WERI-Rb-1 (cell line): ENCODE results near the gene KRTAP19-1.

Experiments
- DNase-seq: peaks from one replicate; pipeline ENCODE4 v3.0.0-alpha.2; 2020
- H3K27ac ChIP-seq: fragments of 250-450 bp; sonication (Bioruptor Pico); 2 replicates; pipeline ENCODE4 v1.5.1; 2020; ENCODE audit warnings: mild to moderate bottlenecking, moderate library complexity
- H3K27me3 ChIP-seq: fragments of 250-450 bp; sonication (Bioruptor Pico); 2 replicates; pipeline ENCODE4 v1.5.1; 2021; ENCODE audit warnings: mild to moderate bottlenecking, low read depth, moderate library complexity; ENCODE audit not compliant: insufficient read depth, severe bottlenecking
- H3K36me3 ChIP-seq: fragments of 250-450 bp; sonication (Bioruptor Pico); 2 replicates; pipeline ENCODE4 v1.5.1; 2020; ENCODE audit warnings: mild to moderate bottlenecking, moderate library complexity
- H3K4me3 ChIP-seq: 2 replicates; pipeline ENCODE4 v1.5.1; 2011; ENCODE audit warnings: low read depth, mild to moderate bottlenecking, control low read depth, low read length
- H3K9me3 ChIP-seq: fragments of 250-450 bp; sonication (Bioruptor Pico); 2 replicates; pipeline ENCODE4 v1.5.1; 2021; ENCODE audit warnings: mild to moderate bottlenecking, moderate library complexity; ENCODE audit not compliant: severe bottlenecking
- TF ChIP-seq, protein P1 (sequence below): IDR thresholded peaks from 2 replicates; pipeline ENCODE4 v1.5.1; 2011; ENCODE audit warnings: low read depth, mild to moderate bottlenecking, control low read depth, inconsistent platforms, low read length

The KRTAP19-1 gene

DNA sequence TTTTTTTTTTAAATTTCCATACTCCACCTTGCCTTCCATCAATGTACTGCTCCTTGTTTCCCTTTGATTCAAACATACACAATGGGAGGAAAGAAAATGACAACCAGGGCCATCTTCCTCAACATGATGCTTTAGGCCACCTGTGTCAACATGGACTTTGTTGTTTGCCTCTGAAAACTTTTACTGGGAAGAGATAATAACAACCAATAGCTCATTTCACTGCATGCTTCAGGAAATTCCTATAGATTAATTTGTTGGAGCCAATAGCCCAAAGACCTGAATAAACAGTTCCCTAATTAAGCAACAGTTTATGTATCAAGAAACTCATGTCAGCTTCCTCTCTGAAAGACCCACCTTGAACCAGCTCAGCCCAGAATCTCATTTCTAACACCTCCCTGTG is 36.9 kb downstream of the KRTAP19-1 start:
- no peak for DNase-seq
- TF ChIP-seq, protein P1, sequence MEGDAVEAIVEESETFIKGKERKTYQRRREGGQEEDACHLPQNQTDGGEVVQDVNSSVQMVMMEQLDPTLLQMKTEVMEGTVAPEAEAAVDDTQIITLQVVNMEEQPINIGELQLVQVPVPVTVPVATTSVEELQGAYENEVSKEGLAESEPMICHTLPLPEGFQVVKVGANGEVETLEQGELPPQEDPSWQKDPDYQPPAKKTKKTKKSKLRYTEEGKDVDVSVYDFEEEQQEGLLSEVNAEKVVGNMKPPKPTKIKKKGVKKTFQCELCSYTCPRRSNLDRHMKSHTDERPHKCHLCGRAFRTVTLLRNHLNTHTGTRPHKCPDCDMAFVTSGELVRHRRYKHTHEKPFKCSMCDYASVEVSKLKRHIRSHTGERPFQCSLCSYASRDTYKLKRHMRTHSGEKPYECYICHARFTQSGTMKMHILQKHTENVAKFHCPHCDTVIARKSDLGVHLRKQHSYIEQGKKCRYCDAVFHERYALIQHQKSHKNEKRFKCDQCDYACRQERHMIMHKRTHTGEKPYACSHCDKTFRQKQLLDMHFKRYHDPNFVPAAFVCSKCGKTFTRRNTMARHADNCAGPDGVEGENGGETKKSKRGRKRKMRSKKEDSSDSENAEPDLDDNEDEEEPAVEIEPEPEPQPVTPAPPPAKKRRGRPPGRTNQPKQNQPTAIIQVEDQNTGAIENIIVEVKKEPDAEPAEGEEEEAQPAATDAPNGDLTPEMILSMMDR, result no peak
- Histone ChIP-seq H3K27me3 (peaks cover 94% of the 10 kb centered on the region), H3K36me3 (no peaks in the 10 kb centered on the region), H3K9me3 (no peaks in the 10 kb centered on the region), H3K27ac (no peak overlapping the region), H3K4me3 (no peak overlapping the region)

DNA sequence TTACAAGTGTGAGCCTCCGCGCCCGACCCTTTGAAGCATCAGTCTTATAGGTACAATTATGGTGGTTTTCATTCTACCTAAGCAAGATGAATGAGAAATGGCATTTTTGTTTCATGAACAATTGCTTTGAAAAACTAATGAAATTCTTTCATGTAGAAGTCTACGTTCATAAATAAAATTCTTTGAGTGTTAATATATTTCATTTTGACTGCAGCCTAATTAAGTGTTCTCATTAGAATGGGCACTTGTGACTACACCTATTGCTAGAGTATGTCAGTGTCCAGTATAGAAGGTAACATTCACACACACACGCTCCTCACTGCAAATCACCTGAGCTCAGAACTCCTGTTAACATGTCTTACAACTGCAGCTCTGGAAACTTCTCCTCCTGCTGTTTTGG is 40.2 kb downstream of the KRTAP19-1 start, which contains the start of gene KRTAP15-1:
KRTAP15-1 (plus strand) TSS at position 301 of the 400 bp plus-strand sequence; CDS start at position 354, 53 bp downstream.
- Histone ChIP-seq H3K9me3 (no peaks in the 10 kb centered on the region), H3K27ac (no peak within 1 kb of the TSS), H3K4me3 (no peak within 1 kb of the TSS), H3K36me3 (no peaks in the 10 kb centered on the region), H3K27me3 (peaks cover 89% of the 10 kb centered on the region)
- TF ChIP-seq, protein P1, result no peak
- no peak for DNase-seq

DNA sequence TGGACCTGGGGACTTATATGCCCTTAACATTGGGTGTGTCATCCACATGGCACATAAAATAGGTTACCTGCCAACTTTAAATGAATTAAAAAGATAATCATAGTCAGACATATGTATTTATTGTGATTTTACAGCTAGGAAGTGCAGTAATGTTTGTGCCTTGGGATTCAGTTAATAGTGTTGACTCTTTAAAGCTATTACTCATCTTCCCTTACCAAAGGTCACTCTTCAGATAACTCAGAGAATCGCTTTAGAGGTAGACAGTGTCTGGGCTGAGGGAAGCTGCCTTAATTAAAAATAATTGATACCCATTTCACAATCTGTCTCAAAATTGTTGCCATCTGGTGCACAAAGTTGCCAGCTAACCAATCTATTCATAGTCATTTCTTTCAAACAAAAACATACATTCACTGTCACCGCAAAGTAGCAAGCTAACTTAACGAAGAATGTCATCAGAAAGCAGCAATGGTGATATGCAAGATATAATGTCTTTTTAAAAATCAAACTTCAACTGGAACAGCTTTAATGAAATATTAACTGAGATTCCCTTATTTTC is 43.1 kb downstream of the KRTAP19-1 start:
- Histone ChIP-seq H3K36me3 (no peaks in the 10 kb centered on the region), H3K27ac (no peak overlapping the region), H3K4me3 (no peak overlapping the region), H3K9me3 (no peaks in the 10 kb centered on the region), H3K27me3 (peaks cover 91% of the 10 kb centered on the region)
- TF ChIP-seq, protein P1, result no peak
- no peak for DNase-seq

DNA sequence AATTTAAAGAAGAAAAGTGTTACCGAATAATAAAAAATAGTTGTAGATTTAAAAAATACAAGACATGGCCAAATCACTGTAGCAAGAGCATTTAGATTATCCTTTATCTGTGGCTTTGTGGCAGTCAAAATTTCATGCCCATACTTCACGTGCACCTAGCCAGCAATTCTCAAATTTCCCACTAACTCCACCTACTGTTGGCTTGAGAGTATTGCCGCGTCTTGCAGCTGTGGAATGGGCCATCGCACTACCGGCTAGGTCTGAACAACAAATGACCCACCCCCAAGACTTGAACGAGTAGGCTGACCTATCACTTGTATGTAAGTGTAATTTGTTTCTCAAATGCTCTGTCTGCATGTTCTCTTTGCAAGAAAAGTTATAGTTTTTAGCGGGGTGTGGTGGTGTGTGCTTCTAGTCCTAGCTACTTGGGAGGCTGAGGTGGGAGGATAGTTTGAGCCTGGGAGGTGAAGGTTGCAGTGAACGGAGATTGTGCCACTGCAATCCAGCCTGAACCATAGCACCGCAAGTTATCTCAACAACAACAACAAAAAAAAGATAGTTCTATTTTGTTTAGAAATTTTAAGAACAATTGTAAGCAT is 46.0 kb downstream of the KRTAP19-1 start:
- no peaks in the 10 kb centered on the region for H3K9me3 ChIP-seq
- H3K27ac ChIP-seq, result no peak overlapping the region
- peak; percentile 39 for DNase-seq
- peaks cover 92% of the 10 kb centered on the region for H3K27me3 ChIP-seq
- no peaks in the 10 kb centered on the region for H3K36me3 ChIP-seq
- TF ChIP-seq, protein P1, result peak; percentile 84
- H3K4me3 ChIP-seq, result no peak overlapping the region

DNA sequence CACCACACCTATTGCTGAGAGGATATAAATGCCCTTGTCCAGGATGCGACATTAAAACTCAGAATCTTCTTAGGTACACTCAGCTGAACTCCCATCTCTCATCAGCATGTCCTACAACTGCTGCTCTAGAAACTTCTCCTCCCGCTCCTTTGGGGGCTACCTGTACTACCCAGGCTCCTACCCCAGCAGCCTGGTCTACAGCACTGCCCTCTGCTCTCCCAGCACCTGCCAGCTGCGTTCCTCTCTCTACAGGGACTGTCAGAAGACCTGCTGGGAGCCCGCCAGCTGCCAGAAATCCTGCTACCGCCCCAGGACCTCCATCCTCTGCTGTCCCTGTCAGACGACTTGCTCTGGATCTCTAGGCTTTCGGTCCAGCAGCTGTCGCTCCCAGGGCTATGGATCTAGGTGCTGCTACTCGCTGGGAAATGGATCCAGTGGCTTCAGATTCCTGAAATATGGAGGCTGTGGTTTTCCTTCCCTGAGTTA is 50.0 kb downstream of the KRTAP19-1 start, which contains the start of gene KRTAP13-4:
KRTAP13-4 (plus strand) TSS at position 51 of the 486 bp plus-strand sequence; CDS start at position 107, 56 bp downstream.
- no peak within 1 kb of the TSS for H3K4me3 ChIP-seq
- H3K9me3 ChIP-seq, result no peaks in the 10 kb centered on the region
- H3K27ac ChIP-seq, result no peak within 1 kb of the TSS
- no peak for DNase-seq
- TF ChIP-seq, protein P1, result no peak
- H3K27me3 ChIP-seq, result peaks cover 94% of the 10 kb centered on the region
- H3K36me3 ChIP-seq, result no peaks in the 10 kb centered on the region
